ENCODE data around the gene KRT9. TPM values are rescaled to one million over a fixed set of nuclear protein-coding genes. Genes with fewer than 3 reads are reported as not detected.

The KRT9 gene
- total RNA-seq, 4 donors from 2014 or later = not detected

- TF ChIP-seq, protein P1, sequence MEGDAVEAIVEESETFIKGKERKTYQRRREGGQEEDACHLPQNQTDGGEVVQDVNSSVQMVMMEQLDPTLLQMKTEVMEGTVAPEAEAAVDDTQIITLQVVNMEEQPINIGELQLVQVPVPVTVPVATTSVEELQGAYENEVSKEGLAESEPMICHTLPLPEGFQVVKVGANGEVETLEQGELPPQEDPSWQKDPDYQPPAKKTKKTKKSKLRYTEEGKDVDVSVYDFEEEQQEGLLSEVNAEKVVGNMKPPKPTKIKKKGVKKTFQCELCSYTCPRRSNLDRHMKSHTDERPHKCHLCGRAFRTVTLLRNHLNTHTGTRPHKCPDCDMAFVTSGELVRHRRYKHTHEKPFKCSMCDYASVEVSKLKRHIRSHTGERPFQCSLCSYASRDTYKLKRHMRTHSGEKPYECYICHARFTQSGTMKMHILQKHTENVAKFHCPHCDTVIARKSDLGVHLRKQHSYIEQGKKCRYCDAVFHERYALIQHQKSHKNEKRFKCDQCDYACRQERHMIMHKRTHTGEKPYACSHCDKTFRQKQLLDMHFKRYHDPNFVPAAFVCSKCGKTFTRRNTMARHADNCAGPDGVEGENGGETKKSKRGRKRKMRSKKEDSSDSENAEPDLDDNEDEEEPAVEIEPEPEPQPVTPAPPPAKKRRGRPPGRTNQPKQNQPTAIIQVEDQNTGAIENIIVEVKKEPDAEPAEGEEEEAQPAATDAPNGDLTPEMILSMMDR (IDR thresholded peaks at IDR 0.05; ENCODE audit: low read depth) = no peak
Observed at GRCh38 chr17:41520821-41521521, 50.9 kb downstream of the KRT9 start.

- TF ChIP-seq, protein P1 (IDR thresholded peaks at IDR 0.05; ENCODE audit: low read depth) = no peak
Observed at GRCh38 chr17:41519501-41520224, 52.2 kb downstream of the KRT9 start.

- TF ChIP-seq, protein P1 (IDR thresholded peaks at IDR 0.05; ENCODE audit: low read depth) = no peak
Observed at GRCh38 chr17:41518789-41519449, 52.9 kb downstream of the KRT9 start, which contains the start of gene KRT15. KRT15 (minus strand) TSS chr17:41518890; CDS start chr17:41518827, 63 bp downstream.

DNA sequence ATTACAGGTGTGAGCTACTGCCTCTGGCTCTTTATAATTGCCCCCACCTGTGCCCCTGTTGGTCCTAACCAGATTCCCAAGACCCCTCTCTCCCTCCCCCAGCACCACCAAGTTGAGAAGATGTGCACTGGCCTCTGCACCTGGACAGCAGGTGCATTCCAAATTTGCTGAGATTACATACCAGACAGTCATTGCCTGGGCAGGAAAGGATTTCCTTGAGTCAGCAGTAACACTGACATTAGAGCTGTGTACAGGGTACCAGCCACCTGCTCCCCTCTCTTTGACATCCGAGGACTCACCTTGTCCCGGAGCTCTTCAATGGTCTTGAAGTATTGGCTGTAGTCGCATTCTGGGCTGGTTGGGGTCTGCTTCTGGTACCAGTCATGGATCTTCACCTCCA is 53.8 kb downstream of the KRT9 start:
- TF ChIP-seq, protein P1 (IDR thresholded peaks at IDR 0.05; ENCODE audit: low read depth) = no peak

DNA sequence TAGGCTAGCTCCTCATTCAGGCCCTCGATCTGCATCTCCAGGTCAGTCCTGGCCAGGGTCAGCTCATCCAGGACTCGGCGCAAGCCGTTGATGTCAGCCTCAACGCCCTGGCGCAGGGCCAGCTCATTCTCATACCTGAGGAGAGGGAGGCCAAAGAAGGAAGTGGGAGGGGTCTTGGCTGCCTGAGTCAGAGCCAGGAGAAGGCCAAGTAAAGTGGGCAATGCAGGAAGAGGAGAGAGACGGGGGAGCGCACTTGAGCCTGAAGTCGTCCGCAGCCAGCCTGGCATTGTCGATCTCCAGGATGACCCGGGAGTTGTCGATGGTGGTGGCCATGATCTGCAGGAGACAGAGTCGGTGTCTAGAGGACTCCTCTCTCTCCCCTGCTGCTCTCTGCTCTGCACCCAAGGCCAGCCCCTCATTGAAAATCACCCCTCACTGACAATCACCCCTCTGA is 55.0 kb downstream of the KRT9 start:
- TF ChIP-seq, protein P1 (IDR thresholded peaks at IDR 0.05; ENCODE audit: low read depth) = no peak

- TF ChIP-seq, protein P1 (IDR thresholded peaks at IDR 0.05; ENCODE audit: low read depth) = no peak
Observed at GRCh38 chr17:41516147-41516829, 55.6 kb downstream of the KRT9 start.

Other genes starting within 250 kb of the KRT9 start
- gene KRT33A, start 221.2 kb downstream of the KRT9 start, total RNA-seq = not detected
- gene KRT33B, start 202.2 kb downstream of the KRT9 start, total RNA-seq = not detected
- not detected for gene KRT34, start 189.8 kb downstream of the KRT9 start, total RNA-seq
- gene KRT31, start 174.5 kb downstream of the KRT9 start, total RNA-seq = not detected
- gene KRT37, start 147.5 kb downstream of the KRT9 start, total RNA-seq = not detected
- gene KRT38, start 131.1 kb downstream of the KRT9 start, total RNA-seq = not detected
- not detected for gene KRT32, start 104.7 kb downstream of the KRT9 start, total RNA-seq
- not detected for gene KRT35, start 90.9 kb downstream of the KRT9 start, total RNA-seq
- gene KRT36, start 82.1 kb downstream of the KRT9 start, total RNA-seq = not detected
- not detected for gene KRT13, start 66.4 kb downstream of the KRT9 start, total RNA-seq
- gene KRT15, start 53.2 kb downstream of the KRT9 start, total RNA-seq = not detected
- gene KRT19, start 43.8 kb downstream of the KRT9 start, total RNA-seq = 1 to 10 TPM in 3 of 4 donors, not detected in 1; 1.7 to 9.6 (median 2.2) TPM
- gene KRT14, start 14.8 kb upstream of the KRT9 start, total RNA-seq = 1 to 10 TPM in 2 of 4 donors, not detected in 2; 2.0 to 2.1 TPM
- 10 to 100 TPM in 2 of 4 donors, 1 to 10 TPM in 1, not detected in 1; 7.5 to 42.0 (median 30.4) TPM for gene KRT16, start 40.7 kb upstream of the KRT9 start, total RNA-seq
- gene KRT17, start 52.5 kb upstream of the KRT9 start, total RNA-seq = not detected
- 1,000 to 10,000 TPM in 1 of 4 donors, 100 to 1,000 TPM in 3; 563 to 1,496 (median 636) TPM for gene EIF1, start 116.8 kb upstream of the KRT9 start, total RNA-seq
- gene GAST, start 140.3 kb upstream of the KRT9 start, total RNA-seq = not detected
- gene HAP1, start 162.6 kb upstream of the KRT9 start, total RNA-seq = not detected
- 10 to 100 TPM; 22.7 to 96.3 (median 57.6) TPM for gene JUP, start 214.7 kb upstream of the KRT9 start, total RNA-seq
- gene P3H4, start 239.9 kb upstream of the KRT9 start, total RNA-seq = 1 to 10 TPM; 1.8 to 5.8 (median 5.0) TPM
- 10 to 100 TPM; 13.7 to 34.8 (median 23.1) TPM for gene FKBP10, start 240.9 kb upstream of the KRT9 start, total RNA-seq

Measured in subcutaneous adipose tissue (tissue), 4 donors.